Heart left ventricle (tissue), 16 donors: ENCODE data around the gene HEBP1. TPM values are rescaled to one million over a fixed set of nuclear protein-coding genes. Genes with fewer than 3 reads are reported as not detected.

ENCODE experiments used
- ATAC-seq, 4 donors: fragments of 200-7000 bp; cut with Tn5 transposase; one replicate each; pipeline ENCODE4 v1.9.1; 2020 to 2022; ENCODE audit warnings: moderate library complexity in 4 of 4, mild to moderate bottlenecking in 3 of 4, moderate number of reproducible peaks in 1 of 4
- DNase-seq, 5 donors: peaks; one replicate each; pipeline ENCODE4 v3.0.0-alpha.2; 2020
- H3K27ac ChIP-seq, 12 donors: fragments of 200-600 bp; sonication (generic) in 4 of 12; one replicate each; pipeline versions ENCODE4 v1.5.0 to v1.8.0; 2016 to 2022; ENCODE audit warnings: mild to moderate bottlenecking in 2 of 12
- H3K27me3 ChIP-seq, 9 donors: fragments of 200-600 bp; sonication (generic) in 2 of 9; one replicate each; pipeline versions ENCODE4 v1.5.1 to v1.8.0; 2016 to 2022; ENCODE audit warnings: mild to moderate bottlenecking in 3 of 9
- H3K36me3 ChIP-seq, 9 donors: fragments of 200-600 bp; sonication (generic) in 2 of 9; one replicate each; pipeline versions ENCODE4 v1.5.0 to v1.8.0; 2018 to 2022; ENCODE audit warnings: mild to moderate bottlenecking in 2 of 9
- H3K4me1 ChIP-seq, 12 donors: fragments of 200-600 bp; sonication (generic) in 4 of 12; one replicate each; pipeline versions ENCODE4 v1.5.0 to v1.8.0; 2016 to 2022; ENCODE audit warnings: mild to moderate bottlenecking in 3 of 12
- H3K4me3 ChIP-seq, 12 donors: fragments of 200-600 bp; sonication (generic) in 4 of 12; one replicate each; pipeline versions ENCODE4 v1.5.0 to v1.8.0; 2017 to 2022; ENCODE audit warnings: mild to moderate bottlenecking in 9 of 12, moderate library complexity in 4 of 12
- H3K9me3 ChIP-seq, 12 donors: fragments of 200-600 bp; sonication (generic) in 4 of 12; one replicate each; pipeline versions ENCODE4 v1.5.0 to v1.8.0; 2016 to 2022; ENCODE audit warnings: mild to moderate bottlenecking in 1 of 12
- CTCF ChIP-seq, 12 donors: fragments of 200-600 bp; sonication (generic) in 4 of 12; IDR thresholded peaks; one replicate each; pipeline versions ENCODE4 v1.5.0 to v1.8.0; 2018 to 2022; ENCODE audit warnings: antibody characterized with exemption in 12 of 12, mild to moderate bottlenecking in 5 of 12
- POLR2A ChIP-seq, 2 donors: fragments of 450-650 bp; IDR thresholded peaks; one replicate each; pipeline ENCODE4 v1.6.1; 2017; ENCODE audit warnings: antibody characterized with exemption in 2 of 2, mild to moderate bottlenecking in 2 of 2, moderate library complexity in 2 of 2
- WGBS, 4 donors: extraction: QIAGEN DNeasy Blood & Tissue Kit in 2 of 4; methylation state at CpG; one replicate each; pipeline versions ENCODE4 v1.1.5 to v1.1.7; 2013 to 2018; 5-methylcytosine and 5-hydroxymethylcytosine counted together
- intact Hi-C, 10 donors: fragments of 100-400 bp; cut with DNase I; formaldehyde crosslinking; loops; one replicate each; pipeline versions ENCODE4 v1.11.1 to v1.14.2; 2022
- polyA plus RNA-seq, 2 donors: library from polyadenylated mRNA; stranded (reverse); fragments of 200-250 nt; gene quantifications; one replicate each; pipeline ENCODE4 v1.2.3, GENCODE V29; 2013
- total RNA-seq, 9 donors: library from RNA; depleted of rRNA in 2 of 9; stranded (reverse); fragments of >200 nt in 2 of 9; fragmentation: NEBNext Ultra II Directional in 3 of 9; extraction: Animal tissue kit (Norgen Biotek cat#: 25700) in 3 of 9; gene quantifications; one replicate each; pipeline versions ENCODE4 v1.1.0 to v1.2.4, GENCODE V29; 2016 to 2023
- donor health status: ischemic (EF 13 %, LVEDD 7.1; RV severe dilation, severe dysfunction).
- donor health status: healthy with polysubstance abuse.
- donor health status: DM: no; HTN: yes; CAD: no.
- donor health status: DM: no; HTN: no; CAD: no.
- donor health status: ischemic (EF 25% LVEDD 6.9; RV normal size, moderate dysfunction).
- donor health status: ischemic (EF 25% LVEDD 5.7; RV mildly dilated, moderate dysfunction).
- donor health status: healthy.
- donor health status: DM: yes; HTN: yes; CAD: no.
- donor health status: ischemic (EF 35%, LVEDD 5.7; RV mildly dilated, moderate dysfunction).
- donor health status: nonischemic (EF 11% LVEDD 7.7; RV severe dilation, severe dysfunction).
- donor health status: DM: yes; HTN: yes; CAD: no.
- donor health status: PGD.
- donor health status: ischemic (EF 29% LVEDD 5.4; RV normal size, mild dysfunction).
- donor health status: nonischemic (EF 23%, LVEDD 6.1; RV moderate dilation, normal function).

The HEBP1 gene
- total and polyA plus RNA-seq, 11 donors = 26.3 to 88.1 (median 52.6) TPM

- Histone ChIP-seq H3K27ac (no peak overlapping the region), H3K36me3 (peaks cover 3 to 68% (median 57%) of the 10 kb centered on the region in 9 donors), H3K27me3 (no peaks in the 10 kb centered on the region), H3K4me3 (no peak overlapping the region), H3K9me3 (peaks cover 0 to 18% (median 4%) of the 10 kb centered on the region in 12 donors), H3K4me1 (peaks cover 0 to 9% (median 0%) of the 10 kb centered on the region in 12 donors)
- DNase-seq (no peak), ATAC-seq (no peak)
- intact Hi-C loops = no loop called here
- no peak for TF ChIP-seq POLR2A (IDR thresholded peaks at IDR 0.05)
- TF ChIP-seq CTCF (IDR thresholded peaks at IDR 0.05) = no peak
- WGBS, 4 donors = 97 to 98% (median 98%) methylated on average over 2 of the region's 2 CpGs
These were observed 27.0 kb downstream of the HEBP1 start for GRCh38 chr12:12973019-12973418.

- H3K36me3 ChIP-seq = peaks cover 0 to 25% (median 9%) of the 10 kb centered on the region in 9 donors
- H3K4me3 ChIP-seq = no peak overlapping the region
- WGBS, 4 donors = 72 to 82% (median 73%) methylated on average over 4 of the region's 4 CpGs
- no peaks in the 10 kb centered on the region for H3K4me1 ChIP-seq
- intact Hi-C loops = no loop called here
- no peaks in the 10 kb centered on the region for H3K9me3 ChIP-seq
- DNase-seq = no peak
- H3K27me3 ChIP-seq = no peaks in the 10 kb centered on the region
- ATAC-seq = no peak
- TF ChIP-seq CTCF (IDR thresholded peaks at IDR 0.05) = no peak
- no peak for TF ChIP-seq POLR2A (IDR thresholded peaks at IDR 0.05)
- no peak overlapping the region for H3K27ac ChIP-seq
These were observed 34.2 kb downstream of the HEBP1 start for GRCh38 chr12:12965836-12966235.

DNA sequence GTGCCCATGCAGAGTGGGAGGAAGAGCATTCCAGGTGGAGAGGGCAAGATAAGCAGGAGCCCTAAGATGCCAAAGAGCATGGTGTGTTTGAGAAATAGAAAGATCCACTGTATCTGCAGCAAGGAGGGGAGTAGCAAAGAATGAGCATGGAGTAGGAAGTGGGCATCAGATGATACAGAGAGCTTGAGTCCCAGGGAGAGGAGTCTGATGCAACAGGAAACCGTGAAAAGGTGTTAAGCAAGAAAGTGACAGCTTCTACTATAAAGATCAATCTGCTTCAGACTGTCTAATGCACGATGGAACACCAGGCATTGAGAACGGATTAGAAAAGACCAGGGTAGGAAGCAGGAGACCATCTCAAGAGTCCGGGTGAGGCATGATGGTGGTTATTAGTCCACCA is 35.8 kb downstream of the HEBP1 start:
- DNase-seq = no peak
- no peak overlapping the region for H3K27ac ChIP-seq
- H3K27me3 ChIP-seq = no peaks in the 10 kb centered on the region
- no peak for ATAC-seq
- H3K36me3 ChIP-seq = peaks cover 0 to 16% (median 6%) of the 10 kb centered on the region in 9 donors
- H3K4me1 ChIP-seq = no peaks in the 10 kb centered on the region
- WGBS, 4 donors = 90 to 95% (median 93%) methylated on average over 4 of the region's 4 CpGs
- H3K9me3 ChIP-seq = no peaks in the 10 kb centered on the region
- TF ChIP-seq POLR2A (IDR thresholded peaks at IDR 0.05) = no peak
- no peak for TF ChIP-seq CTCF (IDR thresholded peaks at IDR 0.05)
- intact Hi-C loops = no loop called here
- H3K4me3 ChIP-seq = no peak overlapping the region

- intact Hi-C loops = no loop called here
- no peaks in the 10 kb centered on the region for H3K9me3 ChIP-seq
- no peak overlapping the region for H3K4me3 ChIP-seq
- no peaks in the 10 kb centered on the region for H3K36me3 ChIP-seq
- H3K27me3 ChIP-seq = no peaks in the 10 kb centered on the region
- WGBS, 4 donors = 76 to 84% (median 79%) methylated on average over 5 of the region's 5 CpGs
- TF ChIP-seq POLR2A (IDR thresholded peaks at IDR 0.05) (no peak), CTCF (IDR thresholded peaks at IDR 0.05) (no peak)
- no peak overlapping the region for H3K27ac ChIP-seq
- DNase-seq (no peak), ATAC-seq (no peak)
- H3K4me1 ChIP-seq = no peaks in the 10 kb centered on the region
These were observed 39.3 kb downstream of the HEBP1 start for GRCh38 chr12:12960639-12961209.
